ENCODE measurements around the gene PAWR.
"Not testable (repeated sequence)": the region's sequence is repeated elsewhere in the genome, so short reads cannot be mapped to it uniquely, and the experiment has no call there.

The PAWR gene

DNA sequence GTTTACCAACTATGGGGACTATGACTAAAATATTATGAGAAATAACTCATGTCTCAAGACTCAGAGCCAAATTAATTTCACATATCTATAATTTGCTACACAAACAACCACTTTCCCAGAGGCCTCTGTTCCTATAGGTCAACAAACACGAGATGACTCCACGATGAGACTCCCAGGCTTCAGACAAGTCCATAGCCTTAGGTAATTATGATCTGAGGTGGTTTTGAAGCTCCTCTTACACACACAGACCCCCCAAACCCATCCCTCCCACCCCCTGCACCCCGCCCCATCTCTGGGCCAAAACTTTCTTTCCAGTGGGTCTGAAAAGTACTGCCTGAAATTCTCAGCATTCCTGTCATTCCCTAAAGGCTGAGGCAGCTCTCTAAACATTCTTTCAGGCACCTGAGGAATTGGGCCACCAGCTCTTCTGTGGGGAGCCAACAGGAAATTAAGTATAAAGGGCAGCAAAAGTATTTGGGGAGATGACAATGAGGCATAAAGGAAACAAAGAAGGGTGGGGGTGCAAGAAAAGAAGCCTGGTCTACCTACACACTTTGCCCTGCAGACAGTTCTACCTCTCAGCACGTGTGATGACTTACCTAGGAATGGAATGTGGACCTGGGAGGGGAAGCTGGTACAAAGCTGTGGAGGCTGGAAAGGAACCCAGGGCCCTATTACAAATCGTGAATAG, 143.6 kb downstream of the PAWR start:
- DNase-seq: no peak

DNA sequence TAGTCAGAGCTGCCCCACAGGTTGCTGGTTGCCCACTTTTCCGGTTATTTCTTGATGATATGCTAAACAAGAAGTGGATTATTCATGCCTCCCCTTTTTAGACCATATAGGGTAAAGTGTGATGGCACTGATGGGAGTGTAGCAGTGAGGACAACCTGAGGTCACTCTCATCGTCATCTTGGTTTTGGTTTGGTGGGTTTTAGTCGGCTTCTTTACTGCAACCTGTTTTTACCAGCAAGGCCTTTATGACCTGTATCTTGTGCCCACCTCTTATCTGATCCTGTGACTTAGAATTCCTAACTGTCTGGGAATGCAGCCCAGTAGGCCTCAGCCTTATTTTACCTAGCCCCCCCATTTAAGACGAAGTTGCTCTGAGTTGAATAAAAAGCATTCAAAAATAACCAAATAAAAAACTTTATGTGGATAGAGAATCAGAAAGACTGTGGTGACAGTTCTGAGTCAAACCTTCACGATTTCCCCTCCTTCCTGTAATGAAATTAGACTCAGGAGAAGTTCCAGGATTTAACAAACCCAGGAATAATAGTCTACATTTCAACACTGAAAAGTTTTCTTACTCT, 144.2 kb downstream of the PAWR start:
- DNase-seq: no peak

DNA sequence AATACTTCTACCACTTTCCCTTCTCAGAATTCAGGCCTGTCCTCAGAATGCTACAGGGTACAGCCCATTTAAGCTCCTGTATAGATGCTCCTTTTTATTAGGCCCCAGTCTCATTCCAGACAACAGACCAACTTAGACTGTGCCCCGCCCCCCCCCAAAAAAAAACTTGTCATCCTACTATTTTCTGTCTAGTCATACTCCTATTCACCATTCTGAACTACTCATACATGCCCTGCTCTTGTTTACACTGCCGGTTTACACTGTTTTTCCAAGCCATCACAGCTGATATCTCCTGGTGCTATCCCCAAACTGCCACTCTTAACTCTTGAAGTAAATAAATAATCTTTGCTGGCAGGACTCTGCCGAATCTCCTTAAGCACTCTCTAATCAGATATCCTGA, 146.3 kb downstream of the PAWR start:
- not testable (repeated sequence) for DNase-seq

DNA sequence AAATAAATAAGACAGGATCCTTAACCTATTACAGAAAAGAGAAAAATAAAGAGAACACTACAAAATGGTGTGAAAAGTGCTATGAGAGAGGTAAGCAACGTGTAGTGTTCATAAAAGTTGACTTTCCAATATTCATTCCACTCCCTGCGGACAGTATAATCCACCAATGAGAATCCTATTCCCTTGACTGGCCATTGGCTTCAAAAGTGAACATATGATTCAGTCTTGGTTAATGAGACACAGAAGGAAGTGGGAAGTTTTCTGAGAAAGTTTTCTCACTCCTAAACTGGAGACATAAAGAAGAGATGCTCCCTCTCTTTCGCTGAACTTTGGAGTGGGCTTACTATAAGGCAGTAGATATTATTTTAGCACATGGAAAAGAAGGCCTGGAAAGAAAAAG, 153.1 kb downstream of the PAWR start:
- no peak for DNase-seq

DNA sequence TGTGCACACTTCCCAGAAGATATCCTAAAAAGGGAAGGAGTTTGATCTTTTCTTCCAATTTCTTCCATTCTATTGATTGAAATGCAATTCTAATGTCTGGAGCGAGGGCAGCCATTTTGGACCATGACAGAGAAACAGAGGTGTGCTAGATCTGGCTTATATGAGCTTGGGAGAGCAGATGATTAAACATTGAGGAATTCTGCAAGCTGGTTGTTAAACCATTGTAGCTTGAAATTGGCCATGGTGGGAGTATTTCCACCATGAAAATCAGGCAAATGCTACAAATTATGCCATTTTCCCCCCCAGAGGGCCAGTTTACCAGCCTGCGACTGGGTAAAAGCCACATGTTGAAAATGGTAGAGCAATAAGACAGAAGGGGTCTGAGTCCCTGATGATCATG, 155.0 kb downstream of the PAWR start:
- DNase-seq: no peak
